Activated naive CD8-positive, alpha-beta T cell (primary cell): ENCODE results near the gene CHMP1B.

ENCODE experiments used
- H3K27ac Mint-ChIP-seq: one replicate; pipeline ENCODE4 v1.8.0; 2021; ENCODE audit warnings: mixed read lengths
- H3K27me3 Mint-ChIP-seq: one replicate; pipeline ENCODE4 v1.8.0; 2021; ENCODE audit warnings: mixed read lengths
- H3K36me3 Mint-ChIP-seq: one replicate; pipeline ENCODE4 v1.8.0; 2021; ENCODE audit warnings: mixed read lengths
- H3K4me1 Mint-ChIP-seq: one replicate; pipeline ENCODE4 v1.8.0; 2021; ENCODE audit warnings: low read depth, mixed read lengths
- H3K4me3 Mint-ChIP-seq: one replicate; pipeline ENCODE4 v1.8.0; 2021; ENCODE audit warnings: mild to moderate bottlenecking, mixed read lengths
- H3K9me3 Mint-ChIP-seq: one replicate; pipeline ENCODE4 v1.8.0; 2021; ENCODE audit warnings: low read depth, mixed read lengths

Gene CHMP1B

DNA sequence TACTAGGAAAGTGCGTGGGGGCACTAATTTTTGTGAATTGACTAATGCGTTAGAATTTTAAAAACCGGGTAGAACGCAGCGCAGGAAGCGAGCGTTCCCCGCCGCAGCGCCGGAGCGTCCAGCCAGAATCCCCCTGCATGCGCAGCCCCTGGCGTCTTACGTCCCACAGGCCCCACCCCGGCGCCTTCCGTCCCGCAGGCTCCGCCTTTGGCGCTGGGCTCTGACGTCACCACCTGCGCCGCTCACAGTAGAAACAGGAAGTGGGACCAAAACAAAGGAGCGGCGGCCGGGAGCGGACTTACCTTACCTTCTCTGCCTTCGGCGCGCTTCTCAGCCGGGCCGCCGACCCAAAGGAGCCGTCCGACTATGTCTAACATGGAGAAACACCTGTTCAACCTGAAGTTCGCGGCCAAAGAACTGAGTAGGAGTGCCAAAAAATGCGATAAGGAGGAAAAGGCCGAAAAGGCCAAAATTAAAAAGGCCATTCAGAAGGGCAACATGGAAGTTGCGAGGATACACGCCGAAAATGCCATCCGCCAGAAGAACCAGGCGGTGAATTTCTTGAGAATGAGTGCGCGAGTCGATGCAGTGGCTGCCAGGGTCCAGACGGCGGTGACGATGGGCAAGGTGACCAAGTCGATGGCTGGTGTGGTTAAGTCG lies at the start of gene CHMP1B:
TSS of gene CHMP1B (plus strand) at position 268 of the 660 bp plus-strand sequence. CDS start at position 367, 99 bp downstream.
- peak within 1 kb of the TSS; percentile 100 for H3K27ac Mint-ChIP-seq
- H3K36me3 Mint-ChIP-seq = no peaks in the 10 kb centered on the region
- H3K4me1 Mint-ChIP-seq = peaks cover 54% of the 10 kb centered on the region
- peak within 1 kb of the TSS; percentile 100 for H3K4me3 Mint-ChIP-seq
- no peaks in the 10 kb centered on the region for H3K9me3 Mint-ChIP-seq
- no peaks in the 10 kb centered on the region for H3K27me3 Mint-ChIP-seq

GRCh38 chr18:11801573-11801972 lies 49.6 kb upstream of the CHMP1B start:
- no peaks in the 10 kb centered on the region for H3K4me1 Mint-ChIP-seq
- no peaks in the 10 kb centered on the region for H3K36me3 Mint-ChIP-seq
- no peak overlapping the region for H3K27ac Mint-ChIP-seq
- peaks cover 1% of the 10 kb centered on the region for H3K27me3 Mint-ChIP-seq
- no peak overlapping the region for H3K4me3 Mint-ChIP-seq
- no peaks in the 10 kb centered on the region for H3K9me3 Mint-ChIP-seq

GRCh38 chr18:11802158-11802557 lies 49.1 kb upstream of the CHMP1B start:
- H3K27ac Mint-ChIP-seq = no peak overlapping the region
- no peaks in the 10 kb centered on the region for H3K4me1 Mint-ChIP-seq
- no peaks in the 10 kb centered on the region for H3K9me3 Mint-ChIP-seq
- H3K27me3 Mint-ChIP-seq = peaks cover 1% of the 10 kb centered on the region
- no peak overlapping the region for H3K4me3 Mint-ChIP-seq
- no peaks in the 10 kb centered on the region for H3K36me3 Mint-ChIP-seq

DNA sequence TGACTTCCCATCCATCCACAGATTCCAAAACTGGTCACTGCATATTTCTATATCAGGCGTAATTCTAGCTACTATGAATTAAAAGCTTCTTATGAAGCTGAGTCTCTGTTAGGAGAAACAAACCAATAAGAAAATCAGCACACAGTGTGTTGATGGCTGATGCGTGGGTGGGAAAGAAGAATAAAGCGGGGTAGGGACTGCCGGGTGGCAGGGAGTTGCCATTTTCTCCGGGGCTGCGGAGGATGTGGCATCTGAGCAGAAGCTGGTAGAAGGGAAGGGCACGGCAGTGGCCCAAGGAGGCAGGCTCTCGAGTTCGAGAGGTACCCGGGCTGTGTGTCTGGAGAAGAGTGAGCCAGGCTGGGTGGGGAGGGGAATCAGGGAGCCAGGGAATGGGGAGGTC lies 48.6 kb upstream of the CHMP1B start:
- Mint-ChIP-seq H3K4me3 (no peak overlapping the region), H3K36me3 (no peaks in the 10 kb centered on the region), H3K4me1 (no peaks in the 10 kb centered on the region)

DNA sequence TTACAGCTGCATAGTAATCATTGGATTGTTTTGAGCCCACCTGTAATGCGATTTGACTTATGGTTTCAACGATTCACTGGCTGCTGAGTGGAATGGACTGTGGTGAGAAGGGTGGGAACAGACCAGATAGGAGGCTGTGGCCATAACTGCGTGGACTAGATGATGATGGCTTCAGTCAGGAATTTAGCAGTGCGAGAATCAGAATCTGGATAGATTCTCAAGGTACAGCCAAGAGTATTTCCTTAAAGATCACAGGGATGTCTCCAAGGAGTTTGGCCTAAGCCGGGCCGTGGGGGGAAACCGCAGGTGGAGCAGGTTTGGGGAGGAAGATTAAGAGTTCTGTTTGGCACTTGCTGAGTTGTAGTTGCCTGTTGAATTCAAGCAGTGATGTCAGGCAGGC lies 44.0 kb upstream of the CHMP1B start:
- Mint-ChIP-seq H3K36me3 (no peaks in the 10 kb centered on the region), H3K27me3 (no peaks in the 10 kb centered on the region), H3K27ac (no peak overlapping the region), H3K9me3 (no peaks in the 10 kb centered on the region), H3K4me1 (no peaks in the 10 kb centered on the region), H3K4me3 (no peak overlapping the region)

More for the DNA sequence above, 48.6 kb upstream of the CHMP1B start:
- no peak overlapping the region for H3K27ac Mint-ChIP-seq
- peaks cover 1% of the 10 kb centered on the region for H3K27me3 Mint-ChIP-seq
- no peaks in the 10 kb centered on the region for H3K9me3 Mint-ChIP-seq

DNA sequence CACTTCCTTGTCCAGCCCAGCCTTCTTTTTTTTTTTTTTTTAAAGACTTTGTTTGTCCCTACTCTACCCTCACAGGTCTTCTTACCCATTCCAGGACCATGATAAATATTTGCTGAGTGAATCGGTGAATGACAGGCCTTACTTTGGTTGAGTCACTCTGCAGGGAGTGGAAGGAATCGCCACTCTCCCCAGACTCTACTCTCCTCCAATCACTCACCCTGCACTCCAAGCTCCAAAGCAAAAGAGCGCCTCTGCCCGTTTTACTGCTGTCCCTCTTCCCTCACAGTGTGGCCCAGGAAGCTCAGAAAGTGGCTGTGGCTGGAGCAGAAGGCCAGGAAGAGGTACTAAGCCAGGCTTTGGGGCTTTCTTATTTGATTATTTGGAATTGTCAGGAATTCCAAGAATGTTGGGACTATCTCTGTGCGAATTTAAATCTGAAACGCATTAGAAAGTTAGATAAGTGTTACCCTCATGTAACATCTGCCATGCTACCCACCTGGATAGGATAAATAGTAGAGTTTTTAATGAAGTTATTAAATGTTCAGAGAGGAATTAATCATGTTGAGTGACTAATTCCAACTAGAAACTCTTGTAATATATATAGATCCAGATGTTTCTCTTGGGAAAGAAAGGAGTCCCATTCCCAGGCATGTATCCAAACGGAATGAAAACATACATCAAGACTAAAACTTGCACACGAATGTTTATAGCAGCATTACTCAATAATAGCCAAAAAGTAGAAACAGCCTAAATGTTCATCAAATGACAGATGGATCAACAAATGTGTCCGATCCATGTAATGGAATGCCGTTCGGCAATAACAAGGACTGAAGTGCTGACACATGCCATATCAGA lies 43.0 kb upstream of the CHMP1B start:
- no peaks in the 10 kb centered on the region for H3K36me3 Mint-ChIP-seq

GRCh38 chr18:11809895-11810294 lies 41.3 kb upstream of the CHMP1B start:
- no peaks in the 10 kb centered on the region for H3K36me3 Mint-ChIP-seq
- H3K4me1 Mint-ChIP-seq = no peaks in the 10 kb centered on the region
- H3K9me3 Mint-ChIP-seq = no peaks in the 10 kb centered on the region
- H3K27ac Mint-ChIP-seq = no peak overlapping the region
- H3K27me3 Mint-ChIP-seq = no peaks in the 10 kb centered on the region
- H3K4me3 Mint-ChIP-seq = no peak overlapping the region

More for the DNA sequence above, 43.0 kb upstream of the CHMP1B start:
- Mint-ChIP-seq H3K4me3 (no peak overlapping the region), H3K4me1 (no peaks in the 10 kb centered on the region), H3K27me3 (no peaks in the 10 kb centered on the region), H3K27ac (no peak overlapping the region), H3K9me3 (no peaks in the 10 kb centered on the region)

GRCh38 chr18:11810379-11810778 lies 40.8 kb upstream of the CHMP1B start:
- H3K27me3 Mint-ChIP-seq = no peaks in the 10 kb centered on the region
- H3K4me1 Mint-ChIP-seq = no peaks in the 10 kb centered on the region
- H3K9me3 Mint-ChIP-seq = no peaks in the 10 kb centered on the region

GRCh38 chr18:11811009-11811408 lies 40.2 kb upstream of the CHMP1B start:
- Mint-ChIP-seq H3K36me3 (no peaks in the 10 kb centered on the region), H3K27me3 (no peaks in the 10 kb centered on the region), H3K4me3 (no peak overlapping the region), H3K9me3 (no peaks in the 10 kb centered on the region), H3K4me1 (no peaks in the 10 kb centered on the region), H3K27ac (no peak overlapping the region)

More at GRCh38 chr18:11810379-11810778, 40.8 kb upstream of the CHMP1B start:
- H3K27ac Mint-ChIP-seq = no peak overlapping the region
- no peaks in the 10 kb centered on the region for H3K36me3 Mint-ChIP-seq
- H3K4me3 Mint-ChIP-seq = no peak overlapping the region

GRCh38 chr18:11817229-11817628 lies 34.0 kb upstream of the CHMP1B start:
- Mint-ChIP-seq H3K27me3 (peaks cover 2% of the 10 kb centered on the region), H3K9me3 (no peaks in the 10 kb centered on the region), H3K4me1 (no peaks in the 10 kb centered on the region), H3K27ac (no peak overlapping the region), H3K36me3 (peaks cover 2% of the 10 kb centered on the region), H3K4me3 (no peak overlapping the region)

- no peaks in the 10 kb centered on the region for H3K4me1 Mint-ChIP-seq
- H3K4me3 Mint-ChIP-seq = no peak overlapping the region
- peaks cover 2% of the 10 kb centered on the region for H3K27me3 Mint-ChIP-seq
- no peak overlapping the region for H3K27ac Mint-ChIP-seq
- H3K9me3 Mint-ChIP-seq = no peaks in the 10 kb centered on the region
- peaks cover 2% of the 10 kb centered on the region for H3K36me3 Mint-ChIP-seq
These were observed 32.6 kb upstream of the CHMP1B start for GRCh38 chr18:11818486-11819203.

GRCh38 chr18:11819938-11820337 lies 31.3 kb upstream of the CHMP1B start:
- H3K4me3 Mint-ChIP-seq = no peak overlapping the region
- H3K36me3 Mint-ChIP-seq = peaks cover 2% of the 10 kb centered on the region
- no peak overlapping the region for H3K27ac Mint-ChIP-seq
- no peaks in the 10 kb centered on the region for H3K9me3 Mint-ChIP-seq
- no peaks in the 10 kb centered on the region for H3K4me1 Mint-ChIP-seq
- H3K27me3 Mint-ChIP-seq = peaks cover 2% of the 10 kb centered on the region

- peaks cover 2% of the 10 kb centered on the region for H3K36me3 Mint-ChIP-seq
- no peak overlapping the region for H3K27ac Mint-ChIP-seq
- H3K27me3 Mint-ChIP-seq = peaks cover 2% of the 10 kb centered on the region
- H3K4me3 Mint-ChIP-seq = no peak overlapping the region
- no peaks in the 10 kb centered on the region for H3K4me1 Mint-ChIP-seq
- no peaks in the 10 kb centered on the region for H3K9me3 Mint-ChIP-seq
These were observed 30.5 kb upstream of the CHMP1B start for GRCh38 chr18:11820697-11821096.

DNA sequence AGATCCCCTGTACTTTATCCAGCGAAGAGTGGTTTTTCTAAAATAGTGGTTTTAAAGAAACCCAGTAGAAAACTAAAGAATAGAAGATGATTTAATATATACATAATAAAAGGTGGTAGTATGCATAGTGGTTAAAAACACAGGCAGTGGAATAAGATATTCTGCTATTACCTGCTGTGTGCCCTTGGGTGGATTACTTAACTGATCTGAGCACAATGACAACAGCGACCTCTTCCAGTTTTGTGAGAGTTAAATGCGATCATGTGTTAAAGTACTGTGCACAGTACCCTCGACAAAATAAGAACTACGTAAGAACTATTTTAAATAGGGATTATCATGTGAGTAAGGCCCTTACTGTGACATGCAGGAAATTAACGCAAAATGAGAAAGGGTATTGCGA lies 30.0 kb upstream of the CHMP1B start:
- no peak overlapping the region for H3K4me3 Mint-ChIP-seq
- H3K9me3 Mint-ChIP-seq = no peaks in the 10 kb centered on the region
- peaks cover 2% of the 10 kb centered on the region for H3K36me3 Mint-ChIP-seq
- peaks cover 2% of the 10 kb centered on the region for H3K27me3 Mint-ChIP-seq
- no peaks in the 10 kb centered on the region for H3K4me1 Mint-ChIP-seq
- no peak overlapping the region for H3K27ac Mint-ChIP-seq

- H3K27ac Mint-ChIP-seq = no peak overlapping the region
- no peaks in the 10 kb centered on the region for H3K9me3 Mint-ChIP-seq
- H3K4me3 Mint-ChIP-seq = no peak overlapping the region
- H3K27me3 Mint-ChIP-seq = peaks cover 2% of the 10 kb centered on the region
- peaks cover 2% of the 10 kb centered on the region for H3K36me3 Mint-ChIP-seq
- H3K4me1 Mint-ChIP-seq = no peaks in the 10 kb centered on the region
These were observed 29.5 kb upstream of the CHMP1B start for GRCh38 chr18:11821643-11822237.
